OCI-LY3 (cell line): Measurements from ENCODE around the gene GLT1D1.

Source experiments
- H2AFZ ChIP-seq: fragments of 200-600, 300-600 bp; shearing (Covaris generic); 2 replicates; pipeline ENCODE4 v1.6.0; 2014; ENCODE audit warnings: antibody characterized with exemption, low read depth, low read length
- H3K27ac ChIP-seq: fragments of 200-600, 300-600 bp; sonication (generic); 2 replicates; pipeline ENCODE4 v1.5.1; 2014; ENCODE audit warnings: mild to moderate bottlenecking, low read length, moderate library complexity, mixed read lengths
- H3K27me3 ChIP-seq: fragments of 200-600, 300-600 bp; sonication (generic); 2 replicates; pipeline ENCODE4 v1.6.1; 2014; ENCODE audit warnings: low read depth, low read length, mixed read lengths
- H3K36me3 ChIP-seq: fragments of 200-600, 300-600 bp; sonication (generic); replicated peaks from 2 replicates; pipeline ENCODE3; 2014; ENCODE audit warnings: low read depth, low read length, mixed read lengths
- H3K4me1 ChIP-seq: fragments of 300-600, 200-600 bp; sonication (generic); 2 replicates; pipeline ENCODE4 v1.6.1; 2014; ENCODE audit warnings: low read length, mixed read lengths
- H3K4me2 ChIP-seq: fragments of 200-600, 300-600 bp; sonication (generic); 2 replicates; pipeline ENCODE4 v1.6.1; 2014; ENCODE audit warnings: low read length, mixed read lengths
- H3K4me3 ChIP-seq: fragments of 300-600, 200-600 bp; sonication (generic); 2 replicates; pipeline ENCODE4 v1.5.1; 2014; ENCODE audit warnings: antibody characterized with exemption, mild to moderate bottlenecking, low read length, moderate library complexity
- H3K79me2 ChIP-seq: fragments of 300-600, 200-600 bp; shearing (Covaris generic); 2 replicates; pipeline ENCODE4 v1.6.1; 2014; ENCODE audit warnings: mild to moderate bottlenecking, low read length, mixed read lengths
- H3K9ac ChIP-seq: fragments of 300-600, 200-600 bp; shearing (Covaris generic); 2 replicates; pipeline ENCODE4 v1.6.0; 2014; ENCODE audit warnings: mild to moderate bottlenecking, low read length, moderate library complexity
- H3K9me3 ChIP-seq: fragments of 200-600, 300-600 bp; shearing (Covaris generic); 2 replicates; pipeline ENCODE4 v1.6.1; 2014; ENCODE audit warnings: low read length, mixed read lengths; ENCODE audit not compliant: insufficient read depth
- H4K20me1 ChIP-seq: fragments of 200-600, 300-600 bp; sonication (generic); 2 replicates; pipeline ENCODE4 v1.6.1; 2016; ENCODE audit warnings: low read length, mixed read lengths; ENCODE audit not compliant: insufficient read depth
- CTCF ChIP-seq: fragments of 200-600, 300-600 bp; sonication (generic); IDR thresholded peaks from 2 replicates; pipeline ENCODE4 v1.5.1; 2014; ENCODE audit warnings: antibody characterized with exemption, low read length, low read depth
- EZH2phosphoT487 ChIP-seq: fragments of 200-600 bp; shearing (Covaris generic); IDR thresholded peaks from 2 replicates; pipeline ENCODE4 v1.6.1; 2018; ENCODE audit warnings: antibody characterized with exemption, mixed run types, low read depth

Gene GLT1D1

DNA sequence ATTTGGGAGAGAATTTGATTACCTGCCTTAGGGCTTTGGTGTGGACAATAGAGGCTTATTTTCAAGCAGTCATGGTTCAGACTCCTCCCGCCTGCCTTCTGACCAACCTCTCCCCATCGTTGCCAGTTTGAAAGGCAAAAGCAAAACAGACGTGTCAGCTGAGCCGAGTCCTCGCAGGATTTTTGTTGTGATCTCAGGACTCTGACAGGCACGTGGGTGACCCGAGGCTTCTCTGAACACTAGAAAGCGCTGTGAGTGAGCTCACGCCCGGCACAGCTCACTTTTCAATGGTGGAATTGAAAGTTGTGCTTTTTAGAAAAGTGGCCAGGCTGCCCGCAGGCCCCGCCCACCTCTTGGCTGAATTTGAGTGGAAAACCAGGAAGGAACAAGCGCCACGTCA, 130.1 kb downstream of the GLT1D1 start:
- Histone ChIP-seq H3K36me3 (no peaks in the 10 kb centered on the region), H3K4me3 (no peak overlapping the region), H3K9me3 (no peaks in the 10 kb centered on the region), H3K79me2 (no peaks in the 10 kb centered on the region), H2AFZ (no peak overlapping the region), H3K4me1 (no peaks in the 10 kb centered on the region), H3K9ac (no peak overlapping the region), H3K4me2 (no peak overlapping the region), H3K27me3 (peaks cover 4% of the 10 kb centered on the region; the same call in 1 of the 2 replicates), H4K20me1 (no peaks in the 10 kb centered on the region), H3K27ac (no peak overlapping the region)
- TF ChIP-seq EZH2phosphoT487: no peak
- no peak for TF ChIP-seq CTCF

- Histone ChIP-seq H3K4me2 (no peak overlapping the region), H3K27me3 (peaks cover 9% of the 10 kb centered on the region; the same call in 1 of the 2 replicates), H3K79me2 (no peaks in the 10 kb centered on the region), H3K4me3 (no peak overlapping the region), H3K27ac (no peak overlapping the region), H4K20me1 (no peaks in the 10 kb centered on the region), H3K9ac (no peak overlapping the region), H3K9me3 (no peaks in the 10 kb centered on the region), H3K36me3 (no peaks in the 10 kb centered on the region), H3K4me1 (no peaks in the 10 kb centered on the region), H2AFZ (no peak overlapping the region)
- no peak for TF ChIP-seq EZH2phosphoT487
- no peak for TF ChIP-seq CTCF
These were observed 133.7 kb downstream of the GLT1D1 start for GRCh38 chr12:128986957-128987356.

DNA sequence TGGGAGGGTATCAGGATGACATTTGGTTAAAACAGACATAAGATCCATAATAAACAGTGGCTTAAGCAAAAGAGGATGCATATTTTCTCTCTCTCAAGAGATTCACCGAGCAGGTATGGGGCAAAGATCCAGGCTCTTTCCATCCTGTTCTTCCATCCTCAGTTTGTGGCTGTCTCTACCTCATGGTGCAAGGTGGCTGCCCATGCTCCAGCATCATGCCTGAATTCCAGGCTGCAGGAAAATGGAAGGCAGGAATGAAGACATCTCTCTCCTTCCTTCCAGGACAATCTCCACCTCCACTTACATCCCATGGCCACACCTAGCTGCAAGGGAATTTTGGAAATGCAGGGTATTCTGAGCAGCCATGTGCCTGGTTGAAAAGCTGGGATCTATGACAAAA, 136.0 kb downstream of the GLT1D1 start:
- Histone ChIP-seq H3K27me3 (0 out of 2 replicates have a peak, but pooled peaks cover 5% of the 10 kb centered on the region), H3K79me2 (no peaks in the 10 kb centered on the region), H3K9me3 (no peaks in the 10 kb centered on the region)

GRCh38 chr12:128991716-128992115, 138.4 kb downstream of the GLT1D1 start:
- no peaks in the 10 kb centered on the region for H3K9me3 ChIP-seq
- H3K27me3 ChIP-seq: 0 out of 2 replicates have a peak, but pooled peaks cover 5% of the 10 kb centered on the region
- no peaks in the 10 kb centered on the region for H4K20me1 ChIP-seq
- no peaks in the 10 kb centered on the region for H3K36me3 ChIP-seq
- no peak overlapping the region for H3K9ac ChIP-seq
- no peaks in the 10 kb centered on the region for H3K79me2 ChIP-seq
- TF ChIP-seq CTCF (no peak), EZH2phosphoT487 (no peak)
- no peak overlapping the region for H2AFZ ChIP-seq
- no peaks in the 10 kb centered on the region for H3K4me1 ChIP-seq
- no peak overlapping the region for H3K4me3 ChIP-seq
- no peak overlapping the region for H3K27ac ChIP-seq
- no peak overlapping the region for H3K4me2 ChIP-seq

More for the DNA sequence above, 136.0 kb downstream of the GLT1D1 start:
- no peaks in the 10 kb centered on the region for H4K20me1 ChIP-seq
- no peak overlapping the region for H2AFZ ChIP-seq
- no peak overlapping the region for H3K9ac ChIP-seq
- TF ChIP-seq EZH2phosphoT487: no peak
- no peak for TF ChIP-seq CTCF
- H3K4me1 ChIP-seq: no peaks in the 10 kb centered on the region
- H3K4me3 ChIP-seq: no peak overlapping the region
- no peak overlapping the region for H3K4me2 ChIP-seq
- no peak overlapping the region for H3K27ac ChIP-seq
- no peaks in the 10 kb centered on the region for H3K36me3 ChIP-seq
